ENCODE results near the gene LPAR2. TPM values are rescaled to one million over a fixed set of nuclear protein-coding genes. Genes with fewer than 3 reads are reported as not detected.

LPAR2 gene
- total and polyA plus RNA-seq, 12 donors = 0.25 to 1.9 (median 0.94) TPM; not detected in 1

DNA sequence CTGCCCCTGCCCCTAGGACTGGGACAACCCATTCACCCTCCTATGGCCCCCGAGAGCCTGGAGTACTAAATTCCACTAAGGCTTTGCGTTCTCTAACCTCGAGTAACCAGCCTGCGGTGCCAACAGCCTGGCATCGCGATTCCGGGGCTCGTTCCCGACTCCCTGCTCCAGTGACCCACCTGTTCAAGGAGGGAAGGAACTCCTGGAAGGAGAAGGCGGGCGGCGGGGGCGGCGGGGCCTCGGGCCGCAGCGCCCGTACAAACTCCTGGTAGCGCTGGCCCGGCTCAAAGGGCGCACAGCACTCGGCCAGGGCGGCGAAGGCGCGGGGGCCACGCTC lies 9.1 kb upstream of the LPAR2 start:
- 58 to 77% methylated on average over 24 to 27 of the region's 27 CpGs for WGBS, 2 donors
- H3K4me3 ChIP-seq = no peak overlapping the region
- intact Hi-C loops (cut with DNase I) = no loop called here
- no peaks in the 10 kb centered on the region for H3K9me3 ChIP-seq
- ATAC-seq (no peak), DNase-seq (no peak)
- H3K36me3 ChIP-seq = peaks cover 0 to 94% (median 4%) of the 10 kb centered on the region in 9 donors
- TF ChIP-seq, protein P1, sequence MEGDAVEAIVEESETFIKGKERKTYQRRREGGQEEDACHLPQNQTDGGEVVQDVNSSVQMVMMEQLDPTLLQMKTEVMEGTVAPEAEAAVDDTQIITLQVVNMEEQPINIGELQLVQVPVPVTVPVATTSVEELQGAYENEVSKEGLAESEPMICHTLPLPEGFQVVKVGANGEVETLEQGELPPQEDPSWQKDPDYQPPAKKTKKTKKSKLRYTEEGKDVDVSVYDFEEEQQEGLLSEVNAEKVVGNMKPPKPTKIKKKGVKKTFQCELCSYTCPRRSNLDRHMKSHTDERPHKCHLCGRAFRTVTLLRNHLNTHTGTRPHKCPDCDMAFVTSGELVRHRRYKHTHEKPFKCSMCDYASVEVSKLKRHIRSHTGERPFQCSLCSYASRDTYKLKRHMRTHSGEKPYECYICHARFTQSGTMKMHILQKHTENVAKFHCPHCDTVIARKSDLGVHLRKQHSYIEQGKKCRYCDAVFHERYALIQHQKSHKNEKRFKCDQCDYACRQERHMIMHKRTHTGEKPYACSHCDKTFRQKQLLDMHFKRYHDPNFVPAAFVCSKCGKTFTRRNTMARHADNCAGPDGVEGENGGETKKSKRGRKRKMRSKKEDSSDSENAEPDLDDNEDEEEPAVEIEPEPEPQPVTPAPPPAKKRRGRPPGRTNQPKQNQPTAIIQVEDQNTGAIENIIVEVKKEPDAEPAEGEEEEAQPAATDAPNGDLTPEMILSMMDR (IDR thresholded peaks at IDR 0.05) = no peak
- peaks cover 0 to 6% (median 0%) of the 10 kb centered on the region in 7 donors for H3K27me3 ChIP-seq
- H3K4me1 ChIP-seq = peaks cover 0 to 7% (median 0%) of the 10 kb centered on the region in 9 donors
- H3K27ac ChIP-seq = no peak overlapping the region

DNA sequence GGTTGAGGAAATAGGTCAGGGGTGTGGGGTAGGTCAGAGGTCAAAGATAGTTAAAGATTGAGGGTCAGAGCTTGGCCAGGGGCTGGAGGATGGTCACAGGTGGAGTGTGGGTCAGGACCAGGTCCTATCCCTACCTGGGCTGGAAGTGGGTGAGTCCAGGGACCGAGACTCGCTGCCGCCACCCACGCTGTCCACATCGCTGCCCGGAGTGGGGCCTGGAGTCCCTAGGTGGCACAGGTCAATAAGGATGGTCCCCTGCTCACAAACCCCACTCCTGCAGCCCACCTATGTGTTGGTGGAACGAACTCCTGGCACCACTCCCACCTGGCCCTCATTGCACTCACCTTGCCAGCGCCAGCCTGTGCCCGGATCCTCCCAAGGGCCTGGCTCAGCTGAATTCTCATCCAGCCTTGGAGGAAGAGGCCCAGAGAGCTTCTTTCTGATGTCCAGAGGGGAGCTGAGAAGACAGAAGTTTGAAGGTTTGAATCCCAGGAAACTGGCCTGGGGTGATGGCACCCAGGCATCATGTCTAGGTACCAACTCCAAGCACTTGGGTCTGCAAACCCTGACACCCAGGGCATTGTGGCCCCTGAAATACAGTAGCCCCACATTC lies 8.7 kb upstream of the LPAR2 start:
- Histone ChIP-seq H3K9me3 (no peaks in the 10 kb centered on the region), H3K4me1 (peaks cover 0 to 3% (median 0%) of the 10 kb centered on the region in 9 donors), H3K36me3 (peaks cover 0 to 97% (median 4%) of the 10 kb centered on the region in 9 donors), H3K27me3 (peaks cover 0 to 6% (median 0%) of the 10 kb centered on the region in 7 donors), H3K4me3 (no peak overlapping the region), H3K27ac (no peak overlapping the region)
- 92 to 98% methylated on average over 9 of the region's 9 CpGs for WGBS, 2 donors
- ATAC-seq = no peak
- intact Hi-C loops (cut with DNase I) = no loop called here
- TF ChIP-seq, protein P1 (IDR thresholded peaks at IDR 0.05) = no peak
- no peak for DNase-seq

DNA sequence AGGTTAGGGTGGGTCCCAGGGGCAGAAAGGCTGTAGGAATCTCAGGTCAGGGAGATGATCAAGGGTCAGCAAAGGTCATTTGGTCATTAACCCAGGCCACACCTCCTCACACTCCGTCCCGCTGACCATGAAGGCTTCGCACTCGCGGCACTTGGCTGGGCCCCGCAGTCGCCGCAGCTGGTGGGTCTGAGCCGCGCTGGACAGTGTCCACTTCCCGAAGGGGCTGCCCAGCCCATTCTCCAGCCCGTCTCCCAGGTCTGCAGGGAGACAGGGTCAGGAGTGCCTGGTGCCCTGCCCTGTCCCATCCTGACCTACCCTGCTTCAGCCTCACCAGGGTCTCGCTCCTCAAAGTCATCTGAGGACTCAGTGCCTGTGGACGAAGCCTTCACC lies 7.3 kb upstream of the LPAR2 start:
- WGBS, 2 donors = 96 to 99% methylated on average over 14 of the region's 14 CpGs
- no peak for ATAC-seq
- intact Hi-C loops (cut with DNase I) = no loop called here

DNA sequence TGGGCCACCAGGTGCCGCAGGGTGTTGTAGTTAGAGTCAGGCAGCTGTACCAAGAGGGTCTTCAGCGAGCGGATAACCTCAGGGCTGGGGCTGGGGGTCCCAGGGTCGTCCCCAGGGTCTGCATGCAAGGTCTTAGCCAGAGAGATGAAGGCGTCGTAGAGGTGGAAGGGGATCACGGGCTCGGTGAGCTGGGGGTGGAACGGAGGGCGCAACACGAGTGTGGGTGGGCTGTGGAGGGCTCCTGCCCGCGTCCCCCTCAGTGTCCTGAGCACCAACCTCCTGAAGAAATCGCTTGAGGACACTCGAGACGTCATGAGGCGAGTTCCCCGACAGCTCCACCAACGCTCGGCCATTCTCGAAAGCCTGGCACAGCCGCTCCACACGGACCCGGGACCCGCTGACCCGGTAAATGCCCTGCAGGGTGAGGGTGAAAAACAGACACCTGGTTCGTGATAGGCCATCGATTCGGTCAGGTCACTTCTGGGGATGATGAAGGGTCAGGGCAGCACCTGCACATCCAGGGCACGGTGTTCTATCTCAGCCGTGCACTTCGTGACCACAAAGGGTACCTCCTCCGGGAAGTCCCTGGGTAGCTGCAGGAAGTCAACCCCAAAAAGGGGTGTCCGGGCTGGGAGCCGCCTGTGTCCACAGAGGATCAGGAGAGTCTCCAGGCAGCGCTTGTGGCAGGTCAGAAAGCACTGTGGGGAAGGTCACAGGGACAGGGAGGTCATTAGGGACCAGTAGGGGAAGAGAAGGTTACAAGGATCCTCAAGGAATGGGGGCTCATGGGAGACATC lies 6.7 kb upstream of the LPAR2 start:
- peaks cover 0 to 99% (median 4%) of the 10 kb centered on the region in 9 donors for H3K36me3 ChIP-seq
- DNase-seq (no peak), ATAC-seq (no peak)
- no peak overlapping the region for H3K4me3 ChIP-seq
- H3K4me1 ChIP-seq = no peaks in the 10 kb centered on the region
- H3K27me3 ChIP-seq = peaks cover 0 to 6% (median 0%) of the 10 kb centered on the region in 7 donors
- intact Hi-C loops (cut with DNase I) = no loop called here
- H3K9me3 ChIP-seq = no peaks in the 10 kb centered on the region
- H3K27ac ChIP-seq = no peak overlapping the region
- WGBS, 2 donors = 95 to 96% methylated on average over 36 of the region's 36 CpGs
- TF ChIP-seq, protein P1 (IDR thresholded peaks at IDR 0.05) = no peak

More for the DNA sequence above, 7.3 kb upstream of the LPAR2 start:
- H3K27ac ChIP-seq = no peak overlapping the region
- TF ChIP-seq, protein P1 (IDR thresholded peaks at IDR 0.05) = no peak
- DNase-seq = no peak
- peaks cover 0 to 6% (median 0%) of the 10 kb centered on the region in 7 donors for H3K27me3 ChIP-seq
- no peaks in the 10 kb centered on the region for H3K9me3 ChIP-seq
- no peak overlapping the region for H3K4me3 ChIP-seq
- H3K36me3 ChIP-seq = peaks cover 0 to 99% (median 4%) of the 10 kb centered on the region in 9 donors
- H3K4me1 ChIP-seq = no peaks in the 10 kb centered on the region
